AG09319 (cell line): ENCODE measurements around the gene GDAP1L1.
"Not testable (repeated sequence)": the region's sequence is repeated elsewhere in the genome, so short reads cannot be mapped to it uniquely, and the experiment has no call there.

Source experiments
- DNase-seq: peaks from one replicate; pipeline ENCODE4 v3.0.0-alpha.2; 2010; ENCODE audit warnings: low read depth; ENCODE audit errors: extremely low read depth
- CTCF ChIP-seq: IDR thresholded peaks from 2 replicates; pipeline ENCODE4 v1.5.1; 2011; ENCODE audit warnings: low read depth, mild to moderate bottlenecking, inconsistent platforms, low read length, moderate library complexity

GDAP1L1 gene

DNA sequence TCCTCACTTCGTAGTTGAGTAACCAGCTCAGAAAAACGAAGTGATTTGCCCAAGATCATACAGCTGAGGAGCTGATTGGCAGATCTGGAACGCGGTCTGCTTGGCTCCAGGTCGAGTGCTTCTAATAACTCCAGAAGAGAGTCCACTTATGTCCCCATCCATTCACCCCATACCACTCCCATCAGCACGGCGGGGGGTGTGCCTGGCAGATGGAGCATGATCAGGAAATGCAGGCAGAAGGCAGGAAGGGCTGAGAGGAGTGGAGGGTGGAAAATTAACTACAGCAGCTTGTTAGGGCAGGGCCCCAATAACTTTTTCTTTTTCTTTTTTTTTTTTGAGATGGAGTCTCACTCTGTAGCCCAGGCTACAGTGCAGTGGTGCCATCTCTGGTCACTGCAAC is 48.9 kb downstream of the GDAP1L1 start:
- TF ChIP-seq CTCF: no peak
- no peak for DNase-seq

GRCh38 chr20:44297721-44298120 is 50.6 kb downstream of the GDAP1L1 start:
- no peak for TF ChIP-seq CTCF

DNA sequence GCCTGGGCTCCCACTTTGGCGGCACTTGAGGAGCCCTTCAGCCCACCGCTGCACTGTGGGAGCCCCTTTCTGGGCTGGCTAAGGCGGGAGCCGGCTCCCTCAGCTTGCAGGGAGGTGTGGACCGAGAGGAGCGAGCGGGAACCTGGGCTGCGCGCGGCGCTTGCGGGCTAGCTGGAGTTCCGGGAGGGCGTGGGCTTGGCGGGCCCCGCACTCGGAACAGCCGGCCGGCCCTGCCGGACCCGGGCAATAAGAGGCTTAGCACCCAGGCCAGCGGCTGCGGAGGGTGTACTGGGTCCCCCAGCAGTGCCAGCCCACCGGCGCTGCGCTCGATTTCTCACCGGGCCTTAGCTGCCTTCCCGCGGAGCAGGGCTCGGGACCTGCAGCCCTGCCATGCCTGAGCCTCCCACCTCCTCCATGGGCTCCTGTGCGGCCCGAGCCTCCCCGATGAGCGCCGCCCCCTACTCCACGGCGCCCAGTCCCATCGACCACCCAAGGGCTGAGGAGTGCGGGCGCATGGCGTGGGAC is 52.0 kb downstream of the GDAP1L1 start:
- not testable (repeated sequence) for DNase-seq

More at GRCh38 chr20:44297721-44298120, 50.6 kb downstream of the GDAP1L1 start:
- DNase-seq: no peak

GRCh38 chr20:44301285-44301684 is 54.2 kb downstream of the GDAP1L1 start:
- DNase-seq: no peak
- TF ChIP-seq CTCF: no peak

- no peak for DNase-seq
Measured at GRCh38 chr20:44302026-44302669, 55.0 kb downstream of the GDAP1L1 start.

GRCh38 chr20:44302736-44303135 is 55.6 kb downstream of the GDAP1L1 start:
- no peak for TF ChIP-seq CTCF
- no peak for DNase-seq

More at GRCh38 chr20:44302026-44302669, 55.0 kb downstream of the GDAP1L1 start:
- TF ChIP-seq CTCF: no peak

DNA sequence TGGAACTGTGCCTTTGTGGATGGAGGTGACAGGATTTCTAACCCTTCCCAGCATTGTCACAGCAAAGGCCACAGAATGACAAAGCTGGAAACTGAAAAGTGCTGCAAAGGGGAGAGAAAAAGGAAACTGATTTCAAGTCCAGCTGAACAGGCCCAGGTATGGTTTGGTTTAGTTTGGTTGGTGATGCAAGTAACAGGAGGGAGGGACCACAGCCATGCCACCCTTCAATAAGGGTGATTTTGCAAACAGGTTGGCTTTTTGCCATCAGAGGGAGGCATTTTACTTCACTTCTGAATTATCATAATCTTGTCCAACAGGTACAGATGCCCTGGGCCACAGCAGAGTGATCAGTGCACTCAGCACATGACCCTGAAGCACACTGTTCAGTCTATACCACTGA is 57.3 kb downstream of the GDAP1L1 start:
- no peak for TF ChIP-seq CTCF
- no peak for DNase-seq

DNA sequence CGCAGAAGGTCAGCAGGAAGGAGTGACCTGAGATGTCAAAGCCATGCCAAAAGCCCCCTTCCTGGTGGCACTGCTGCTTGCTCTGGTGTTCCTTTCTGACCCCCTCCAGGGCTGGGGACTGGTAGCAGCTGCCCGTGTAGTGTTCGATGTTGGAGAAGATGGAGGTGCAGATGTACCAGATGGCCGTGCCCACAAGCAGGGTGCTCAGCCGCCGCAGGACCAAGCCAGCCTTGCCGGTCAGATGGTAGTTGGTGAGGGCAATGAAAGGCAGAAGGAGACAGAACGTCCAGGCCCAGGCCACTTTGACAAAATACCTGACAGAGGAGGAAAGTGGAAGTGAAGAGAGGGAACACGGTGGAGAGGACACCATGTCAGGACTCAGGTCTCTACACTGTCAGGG is 59.8 kb downstream of the GDAP1L1 start:
- TF ChIP-seq CTCF: no peak
- DNase-seq: no peak
